GM19468 (cell line): ENCODE data around the gene FOXE3.

ENCODE experiments used
- ATAC-seq: cut with Tn5 transposase; IDR thresholded peaks from one replicate; pipeline ENCODE4 v1.9.1; 2021; ENCODE audit warnings: mild to moderate bottlenecking, moderate library complexity, moderate number of reproducible peaks; ENCODE audit not compliant: unreplicated experiment; ENCODE audit errors: extremely low read depth

The FOXE3 gene

GRCh38 chr1:47433477-47434050 lies 17.5 kb downstream of the FOXE3 start:
- ATAC-seq = no peak

GRCh38 chr1:47434051-47434842 lies 18.2 kb downstream of the FOXE3 start:
- no peak for ATAC-seq

GRCh38 chr1:47435506-47436303 lies 19.6 kb downstream of the FOXE3 start:
- ATAC-seq = no peak

GRCh38 chr1:47436304-47436978 lies 20.4 kb downstream of the FOXE3 start:
- no peak for ATAC-seq

GRCh38 chr1:47436979-47437446 lies 20.9 kb downstream of the FOXE3 start:
- no peak for ATAC-seq

- peak; percentile 63 for ATAC-seq
These were observed 21.5 kb downstream of the FOXE3 start, which contains the start of gene FOXD2 for GRCh38 chr1:47437447-47438164. TSS of gene FOXD2 (plus strand) at chr1:47438044. CDS start at chr1:47438136, 92 bp downstream.

- no peak for ATAC-seq
These were observed 22.3 kb downstream of the FOXE3 start for GRCh38 chr1:47438165-47439016.

- no peak for ATAC-seq
These were observed 23.1 kb downstream of the FOXE3 start for GRCh38 chr1:47439017-47439818.

- no peak for ATAC-seq
These were observed 23.9 kb downstream of the FOXE3 start for GRCh38 chr1:47439819-47440598.

- no peak for ATAC-seq
These were observed 24.6 kb downstream of the FOXE3 start for GRCh38 chr1:47440599-47441081.

- no peak for ATAC-seq
These were observed 25.5 kb downstream of the FOXE3 start for GRCh38 chr1:47441450-47442106.

- no peak for ATAC-seq
These were observed 26.1 kb downstream of the FOXE3 start for GRCh38 chr1:47442202-47442601.

- ATAC-seq = no peak
These were observed 26.9 kb downstream of the FOXE3 start for GRCh38 chr1:47442842-47443529.

- ATAC-seq = no peak
These were observed 27.6 kb downstream of the FOXE3 start for GRCh38 chr1:47443530-47444296.

GRCh38 chr1:47444297-47444561 lies 28.1 kb downstream of the FOXE3 start:
- ATAC-seq = no peak
